ENCODE measurements around the gene REC8.
A peak's percentile ranks its signal among the peaks of the same experiment; 100 is the strongest.

The REC8 gene

GRCh38 chr14:24133735-24134134 is 38.1 kb upstream of the REC8 start:
- no peak for DNase-seq (ENCODE audit: low read depth)
- TF ChIP-seq CTCF (conservative IDR thresholded peaks at IDR 0.05; ENCODE audit: low read depth, low read length) = no peak
- no peak overlapping the region for H3K4me3 ChIP-seq (ENCODE audit: low read length)

- H3K4me3 ChIP-seq (ENCODE audit: low read length) = peak overlapping the region; percentile 75
- TF ChIP-seq CTCF (conservative IDR thresholded peaks at IDR 0.05; ENCODE audit: low read depth, low read length) = no peak
- no peak for DNase-seq (ENCODE audit: low read depth)
Measured at GRCh38 chr14:24135584-24135833, 36.4 kb upstream of the REC8 start.

GRCh38 chr14:24135834-24136683 is 35.8 kb upstream of the REC8 start, which contains the start of gene PSME1:
TSS of gene PSME1 (plus strand) at chr14:24136194. CDS start at chr14:24136263, 69 bp downstream.
- H3K4me3 ChIP-seq (ENCODE audit: low read length) = peak within 1 kb of the TSS; percentile 75
- DNase-seq (ENCODE audit: low read depth) = peak; percentile 56
- no peak for TF ChIP-seq CTCF (conservative IDR thresholded peaks at IDR 0.05; ENCODE audit: low read depth, low read length)

- TF ChIP-seq CTCF (conservative IDR thresholded peaks at IDR 0.05; ENCODE audit: low read depth, low read length) = no peak
- peak overlapping the region; percentile 75 for H3K4me3 ChIP-seq (ENCODE audit: low read length)
- DNase-seq (ENCODE audit: low read depth) = no peak
Measured at GRCh38 chr14:24136684-24137528, 35.0 kb upstream of the REC8 start.

GRCh38 chr14:24137529-24138395 is 34.1 kb upstream of the REC8 start:
- no peak for TF ChIP-seq CTCF (conservative IDR thresholded peaks at IDR 0.05; ENCODE audit: low read depth, low read length)
- H3K4me3 ChIP-seq (ENCODE audit: low read length) = no peak overlapping the region
- DNase-seq (ENCODE audit: low read depth) = no peak

GRCh38 chr14:24138396-24139271 is 33.2 kb upstream of the REC8 start:
- no peak for TF ChIP-seq CTCF (conservative IDR thresholded peaks at IDR 0.05; ENCODE audit: low read depth, low read length)
- DNase-seq (ENCODE audit: low read depth) = no peak
- H3K4me3 ChIP-seq (ENCODE audit: low read length) = no peak overlapping the region
